HepG2 (cell line): ENCODE measurements around the gene CRLF1. TPM values are rescaled to one million over a fixed set of nuclear protein-coding genes. Genes with fewer than 3 reads are reported as not detected.

Source experiments
- ATAC-seq: fragments of 200-7000 bp; cut with Tn5 transposase; 3 replicates; pipeline ENCODE4 v1.9.1; 2020; ENCODE audit warnings: mild to moderate bottlenecking, moderate library complexity
- BruUV-seq: library from RNA; stranded (reverse); fragments of 400-500 nt; replicated peaks from 2 replicates; lab custom pipeline; 2021; lab: Mats Ljungman, UMichigan
- CTCF ChIA-PET: fragments of 300-600 bp; formaldehyde crosslinking; extraction: SDS; loops from one replicate; lab custom pipeline; 2021; ENCODE audit warnings: low total read pairs, inconsistent platforms, low intra/inter-chr PET ratio; lab: Yijun Ruan, JAX
- POLR2A ChIA-PET: fragments of 350-600 bp; sonication (Branson Sonifier 250); formaldehyde crosslinking; loops from one replicate; lab custom pipeline; 2020; ENCODE audit warnings: antibody characterized with exemption, inconsistent platforms; lab: Yijun Ruan, JAX
- DNase-seq: peaks from one replicate; pipeline ENCODE4 v3.0.0-alpha.2; 2015; ENCODE audit warnings: low spot score
- FAIRE-seq: peaks from 3 replicates; lab custom pipeline; 2011; peaks lifted over from hg19 to GRCh38; lab: Jason Lieb, UNC
- H2AFZ ChIP-seq: one replicate; pipeline ENCODE4 v1.6.1; 2011; ENCODE audit warnings: low read length, inconsistent platforms
- H3K27ac ChIP-seq: fragments of 300-600 bp; 3 replicates; pipeline ENCODE4 v1.8.0; 2011; ENCODE audit warnings: mixed run types, mild to moderate bottlenecking, mixed read lengths, low read length, inconsistent platforms; ENCODE audit not compliant: insufficient read depth; ENCODE audit errors: extremely low read length
- H3K27me3 ChIP-seq, 2 experiments: fragments of 200-600 bp in 1 of 2; 2 replicates in 1 of 2; 3 replicates in 1 of 2; pipeline versions ENCODE4 v1.6.0 to v1.8.0; 2011; ENCODE audit warnings: low read length in 2 of 2, mild to moderate bottlenecking in 2 of 2, moderate library complexity in 2 of 2, inconsistent platforms in 1 of 2; ENCODE audit not compliant: insufficient read depth in 2 of 2, control insufficient read depth in 1 of 2
- H3K36me3 ChIP-seq, 2 experiments: fragments of 200-600 bp in 1 of 2; replicated peaks in 1 of 2; 2 replicates in 1 of 2; 3 replicates in 1 of 2; pipeline versions ENCODE4 v1.5.1 to v1.8.0; 2011; ENCODE audit warnings: low read length in 2 of 2, inconsistent platforms in 1 of 2; ENCODE audit not compliant: insufficient read depth in 2 of 2, control insufficient read depth in 1 of 2
- H3K4me1 ChIP-seq: 2 replicates; pipeline ENCODE4 v1.5.1; 2012; ENCODE audit warnings: low read length, inconsistent platforms; ENCODE audit not compliant: insufficient read depth
- H3K4me2 ChIP-seq: 2 replicates; pipeline ENCODE4 v1.6.0; 2011; ENCODE audit warnings: low read depth, low read length, inconsistent platforms
- H3K4me3 ChIP-seq, 3 experiments: fragments of 200-600 bp in 1 of 3; sonication (generic), shearing (Covaris generic) in 1 of 3; replicated peaks in 1 of 3; 2 replicates each; pipeline ENCODE4 v1.5.1; 2011 to 2016; ENCODE audit warnings: low read length in 3 of 3, inconsistent platforms in 2 of 3, low read depth in 2 of 3, mild to moderate bottlenecking in 2 of 3, control low read depth in 1 of 3, mixed read lengths in 1 of 3; ENCODE audit not compliant: insufficient read depth in 1 of 3
- H3K79me2 ChIP-seq: one replicate; pipeline ENCODE4 v1.6.1; 2011; ENCODE audit warnings: low read length, inconsistent platforms; ENCODE audit not compliant: insufficient read depth
- H3K9ac ChIP-seq: 2 replicates; pipeline ENCODE4 v1.6.0; 2011; ENCODE audit warnings: mild to moderate bottlenecking, low read depth, low read length, inconsistent platforms; ENCODE audit not compliant: insufficient read depth
- H3K9me3 ChIP-seq: 2 replicates; pipeline ENCODE4 v1.5.1; 2012; ENCODE audit warnings: mild to moderate bottlenecking, low read length
- H4K20me1 ChIP-seq: 2 replicates; pipeline ENCODE4 v1.6.0; 2011; ENCODE audit warnings: inconsistent platforms, mild to moderate bottlenecking, low read length, moderate library complexity; ENCODE audit not compliant: insufficient read depth
- CENPX ChIP-seq: sonication (generic); formaldehyde crosslinking; IDR thresholded peaks from 2 replicates; pipeline ENCODE4 v1.9.0; 2021; ENCODE audit warnings: mild to moderate bottlenecking, missing genetic modification reagents, moderate library complexity
- EEA1 ChIP-seq: sonication (generic); formaldehyde crosslinking; IDR thresholded peaks from 2 replicates; pipeline ENCODE4 v1.5.1; 2020; ENCODE audit warnings: mild to moderate bottlenecking, missing genetic modification reagents, borderline replicate concordance
- HBP1 ChIP-seq: IDR thresholded peaks from 2 replicates; pipeline ENCODE4 v1.6.1; 2016; ENCODE audit warnings: low read depth, control low read depth
- JDP2 ChIP-seq: sonication (generic); formaldehyde crosslinking; IDR thresholded peaks from 2 replicates; pipeline ENCODE4 v1.8.1; 2022; ENCODE audit warnings: missing genetic modification reagents, borderline replicate concordance
- NFATC3 ChIP-seq: sonication (generic); formaldehyde crosslinking; IDR thresholded peaks from 2 replicates; pipeline ENCODE4 v1.5.1; 2020; ENCODE audit warnings: mild to moderate bottlenecking, missing genetic modification reagents
- PLSCR1 ChIP-seq: sonication (generic); formaldehyde crosslinking; IDR thresholded peaks from 2 replicates; pipeline ENCODE4 v1.5.0; 2020; ENCODE audit warnings: missing genetic modification reagents, mild to moderate bottlenecking, borderline replicate concordance
- RFXANK ChIP-seq: IDR thresholded peaks from 2 replicates; pipeline ENCODE4 v1.6.1; 2016
- SRF ChIP-seq: IDR thresholded peaks from 2 replicates; pipeline ENCODE4 v1.6.1; 2011; ENCODE audit warnings: mild to moderate bottlenecking, low read depth, low read length, moderate library complexity
- TEAD3 ChIP-seq: optimal IDR thresholded peaks from 2 replicates; pipeline ENCODE3; 2016; ENCODE audit warnings: borderline replicate concordance
- ZFP41 ChIP-seq: sonication (generic); formaldehyde crosslinking; IDR thresholded peaks from 2 replicates; pipeline ENCODE4 v1.4.0; 2020; ENCODE audit warnings: mild to moderate bottlenecking, missing genetic modification reagents, borderline replicate concordance
- ZNF563 ChIP-seq: sonication (generic); formaldehyde crosslinking; IDR thresholded peaks from 2 replicates; pipeline ENCODE4 v1.8.0; 2022; ENCODE audit warnings: mild to moderate bottlenecking, moderate library complexity, missing genetic modification reagents
- ZNF572 ChIP-seq: sonication (generic); formaldehyde crosslinking; IDR thresholded peaks from 2 replicates; pipeline ENCODE4 v1.5.1; 2020; ENCODE audit warnings: mild to moderate bottlenecking, missing genetic modification reagents
- ZNF749 ChIP-seq: sonication (generic); formaldehyde crosslinking; IDR thresholded peaks from 2 replicates; pipeline ENCODE4 v1.8.0; 2022; ENCODE audit warnings: mild to moderate bottlenecking, missing genetic modification reagents, moderate library complexity, borderline replicate concordance
- WGBS: methylation state at CpG from one replicate; pipeline ENCODE4 v1.1.6; 2017; ENCODE audit warnings: low lambda C conversion rate; 5-methylcytosine and 5-hydroxymethylcytosine counted together
- in situ Hi-C: cut with HindIII; loops from 2 replicates; pipeline ENCODE4 v1.10.0; 2017; ENCODE audit warnings: low pct_unique_long_range_greater_than_20kb; ENCODE audit not compliant: extremely low pct_ligation_motif_present
- intact Hi-C: fragments of 100-400 bp; cut with micrococcal nuclease; formaldehyde crosslinking; loops from one replicate; pipeline ENCODE4 v1.10.0; 2022; ENCODE audit not compliant: unreplicated experiment
- polyA plus RNA-seq, 8 experiments: library from polyadenylated mRNA; depleted of rRNA in 3 of 8; stranded (reverse) in 7 of 8; unstranded in 1 of 8; fragments of >200 nt; fragmentation: Illumina TruSeq in 4 of 8; extraction: Trizol in 4 of 8; gene quantifications; 2 replicates each; pipeline versions ENCODE4 v1.2.1 to v1.2.3, GENCODE V29; 2011 to 2016; ENCODE audit warnings: low read depth in 4 of 8, missing spikeins in 1 of 8, mixed read lengths in 1 of 8; ENCODE audit not compliant: insufficient read depth in 1 of 8
- total RNA-seq, 5 experiments: library from RNA; depleted of rRNA; stranded (reverse); fragments of >200 nt; fragmentation: Illumina TruSeq; extraction: Trizol; gene quantifications; 2 replicates each; pipeline ENCODE4 v1.2.3, GENCODE V29; 2016; ENCODE audit warnings: low read depth in 1 of 5

The CRLF1 gene
- total and polyA plus RNA-seq, 2 of the 13 experiments (the other 11 are each of a cell fraction or from before 2014, with no cell fraction given), result 217 to 296 TPM

- H3K36me3 ChIP-seq, result peaks cover 8 to 25% of the 10 kb centered on the region in 2 experiments; a peak in 4 of 5 replicates
- TF ChIP-seq NFATC3 (CRISPR knock-in tag) (no peak), SRF (no peak), ZNF563 (CRISPR knock-in tag) (no peak), HBP1 (CRISPR knock-in tag) (no peak), JDP2 (CRISPR knock-in tag) (no peak), EEA1 (CRISPR knock-in tag) (no peak)
- TF ChIP-seq, all 625 proteins: peak for 0
- H3K79me2 ChIP-seq, result peaks cover 21% of the 10 kb centered on the region
- in situ Hi-C loops (no loop called here), intact Hi-C loops (no loop called here)
- no peak overlapping the region for H3K9ac ChIP-seq
- CTCF ChIA-PET, result no interaction called here
- H3K4me3 ChIP-seq, result no peak overlapping the region
- no peak overlapping the region for H2AFZ ChIP-seq
- DNase-seq (no peak), ATAC-seq (no peak), FAIRE-seq (no peak)
- WGBS, result 98% methylated on average over 5 of the region's 5 CpGs
- BruUV-seq, result no TSS peak
- H4K20me1 ChIP-seq, result no peaks in the 10 kb centered on the region
- H3K27ac ChIP-seq, result no peak overlapping the region
- no peaks in the 10 kb centered on the region for H3K9me3 ChIP-seq
- peaks cover 28% of the 10 kb centered on the region for H3K4me1 ChIP-seq
- H3K4me2 ChIP-seq, result 0 out of 2 replicates have a peak overlapping the region, but pooled peaks have one; percentile 83
- POLR2A ChIA-PET, result interaction anchor here (0.5 to 2.8 kb wide), 2 partner anchors 11 to 35 kb away, joined by 4 to 55 read pairs; partner anchors contain the start of gene UBA52
- no peaks in the 10 kb centered on the region; a peak in 1 of 5 replicates for H3K27me3 ChIP-seq
Measured at GRCh38 chr19:18559685-18560084, 46.9 kb downstream of the CRLF1 start.

GRCh38 chr19:18558604-18559003 is 48.0 kb downstream of the CRLF1 start:
- intact Hi-C loops, result no loop called here
- Histone ChIP-seq H3K9ac (peak overlapping the region; percentile 81), H3K36me3 (peaks cover 5 to 17% of the 10 kb centered on the region in 2 experiments; a peak in 4 of 5 replicates), H2AFZ (no peak overlapping the region), H4K20me1 (no peaks in the 10 kb centered on the region), H3K9me3 (no peaks in the 10 kb centered on the region), H3K27me3 (no peaks in the 10 kb centered on the region; a peak in 1 of 5 replicates), H3K4me2 (peak overlapping the region; percentile 83), H3K79me2 (peaks cover 21% of the 10 kb centered on the region), H3K4me1 (peaks cover 38% of the 10 kb centered on the region), H3K4me3 (peak overlapping the region; percentile 69 to 90 (median 86)), H3K27ac (peak overlapping the region; percentile 50)
- DNase-seq (no peak), ATAC-seq (no peak), FAIRE-seq (no peak)
- in situ Hi-C loops, result no loop called here
- CTCF ChIA-PET, result no interaction called here
- POLR2A ChIA-PET, result interaction anchor here (0.6 to 3.0 kb wide), 7 partner anchors 12 to 274 kb away, joined by 3 to 55 read pairs (median 13); partner anchors contain the start of genes ELL, REX1BD and UBA52
- 49% methylated on average over 3 of the region's 3 CpGs for WGBS
- TF ChIP-seq CENPX (CRISPR knock-in tag) (0 out of 2 replicates have a peak, but pooled peaks have one; percentile 35), ZFP41 (CRISPR knock-in tag) (no peak), PLSCR1 (CRISPR knock-in tag) (0 out of 2 replicates have a peak, but pooled peaks have one; percentile 40), ZNF572 (CRISPR knock-in tag) (no peak), RFXANK (CRISPR knock-in tag) (no peak), ZNF749 (CRISPR knock-in tag) (no peak), TEAD3 (CRISPR knock-in tag) (no peak)
- BruUV-seq, result no TSS peak
